Progenitor cell of endocrine pancreas (in vitro differentiated cells): ENCODE data around the gene TNFAIP8L2. TPM values are rescaled to one million over a fixed set of nuclear protein-coding genes. Genes with fewer than 3 reads are reported as not detected.

Experiments
- DNase-seq: peaks from one replicate; pipeline ENCODE4 v3.0.0; 2021; ENCODE audit warnings: low spot score; ENCODE audit not compliant: unreplicated experiment
- H3K27ac Mint-ChIP-seq: 2 replicates; pipeline ENCODE4 v1.8.0; 2021; ENCODE audit warnings: mild to moderate bottlenecking, moderate library complexity, mixed read lengths
- H3K27me3 Mint-ChIP-seq: 2 replicates; pipeline ENCODE4 v1.8.0; 2021; ENCODE audit warnings: mixed read lengths
- H3K36me3 Mint-ChIP-seq: 2 replicates; pipeline ENCODE4 v1.8.0; 2022; ENCODE audit warnings: mixed read lengths; ENCODE audit not compliant: insufficient read depth
- H3K4me1 Mint-ChIP-seq: 2 replicates; pipeline ENCODE4 v1.8.0; 2021; ENCODE audit warnings: low read depth, mixed read lengths
- H3K4me3 Mint-ChIP-seq: 2 replicates; pipeline ENCODE4 v1.8.0; 2021; ENCODE audit warnings: low read depth, mild to moderate bottlenecking, moderate library complexity, mixed read lengths
- H3K9me3 Mint-ChIP-seq: 2 replicates; pipeline ENCODE4 v1.8.0; 2021; ENCODE audit warnings: low read depth, mixed read lengths
- CTCF ChIP-seq: fragments of 200-600 bp; sonication (generic); IDR thresholded peaks from one replicate; pipeline ENCODE4 v1.5.0; 2021; ENCODE audit warnings: antibody characterized with exemption, mild to moderate bottlenecking; ENCODE audit not compliant: unreplicated experiment
- total RNA-seq: library from RNA; stranded (reverse); gene quantifications from 2 replicates; pipeline ENCODE4 v1.2.1, GENCODE V29; 2021

TNFAIP8L2 gene
- total RNA-seq, 1 donor from 2014 or later, result not detected

DNA sequence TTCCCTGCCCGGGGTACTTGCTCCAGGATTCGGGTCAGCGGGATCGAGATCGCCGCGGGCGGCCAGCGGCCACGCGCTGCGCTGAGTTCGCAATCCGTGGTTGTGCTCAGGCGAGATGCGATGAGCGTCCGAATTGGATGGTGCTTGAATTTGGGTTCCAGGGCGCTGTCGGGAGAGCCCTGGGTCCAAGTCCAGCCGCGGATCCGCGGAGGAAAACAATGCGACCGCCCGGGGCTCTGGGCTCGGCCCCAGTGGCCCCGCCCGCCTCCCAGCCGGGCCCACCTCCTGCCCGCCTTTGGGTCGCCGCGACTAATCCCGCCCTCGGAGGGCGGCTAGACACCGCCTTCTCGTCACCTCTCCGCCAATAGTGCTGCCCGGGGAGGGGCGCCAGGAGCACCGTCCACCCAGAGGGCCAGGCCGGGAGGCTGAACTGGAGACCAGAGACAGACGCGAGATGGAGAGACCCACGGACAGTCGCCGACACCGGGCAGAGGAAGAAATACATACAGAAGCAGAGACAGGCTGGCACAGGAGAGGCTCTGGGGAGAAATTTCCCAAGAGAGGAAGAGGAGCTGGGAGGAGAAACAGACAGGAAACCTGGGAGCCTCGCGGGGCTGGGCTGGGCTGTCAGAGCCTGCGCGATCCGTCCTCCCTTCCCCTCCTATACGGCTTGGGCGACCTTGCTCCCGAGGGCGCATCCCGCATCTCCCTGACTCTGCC is 9.9 kb upstream of the TNFAIP8L2 start, which contains the start of gene SEMA6C:
TSS of gene SEMA6C (minus strand) at position 220 of the 720 bp plus-strand sequence. CDS start 4,010 bp downstream, outside the sequence.
- peak; percentile 78 for DNase-seq
- Mint-ChIP-seq H3K27me3 (peaks cover 19% of the 10 kb centered on the region), H3K9me3 (no peaks in the 10 kb centered on the region), H3K27ac (peak within 1 kb of the TSS; percentile 78), H3K36me3 (peaks cover 2% of the 10 kb centered on the region), H3K4me1 (peaks cover 10% of the 10 kb centered on the region), H3K4me3 (peak within 1 kb of the TSS; percentile 91)
- no peak for TF ChIP-seq CTCF

- TF ChIP-seq CTCF, result no peak
- H3K9me3 Mint-ChIP-seq, result no peaks in the 10 kb centered on the region
- peak overlapping the region; percentile 91 for H3K4me3 Mint-ChIP-seq
- no peak overlapping the region for H3K27ac Mint-ChIP-seq
- H3K36me3 Mint-ChIP-seq, result peaks cover 2% of the 10 kb centered on the region
- DNase-seq, result no peak
- peaks cover 19% of the 10 kb centered on the region for H3K27me3 Mint-ChIP-seq
- H3K4me1 Mint-ChIP-seq, result peaks cover 10% of the 10 kb centered on the region
Measured at GRCh38 chr1:151147132-151147503, 9.3 kb upstream of the TNFAIP8L2 start.

- peaks cover 19% of the 10 kb centered on the region for H3K27me3 Mint-ChIP-seq
- DNase-seq, result no peak
- peaks cover 10% of the 10 kb centered on the region for H3K4me1 Mint-ChIP-seq
- H3K27ac Mint-ChIP-seq, result no peak overlapping the region
- H3K36me3 Mint-ChIP-seq, result peaks cover 2% of the 10 kb centered on the region
- no peak for TF ChIP-seq CTCF
- H3K4me3 Mint-ChIP-seq, result peak overlapping the region; percentile 91
- no peaks in the 10 kb centered on the region for H3K9me3 Mint-ChIP-seq
Measured at GRCh38 chr1:151147665-151148064, 8.8 kb upstream of the TNFAIP8L2 start.

- Mint-ChIP-seq H3K4me3 (no peak overlapping the region), H3K27me3 (no peaks in the 10 kb centered on the region), H3K36me3 (peaks cover 16% of the 10 kb centered on the region), H3K27ac (no peak overlapping the region), H3K9me3 (no peaks in the 10 kb centered on the region), H3K4me1 (no peaks in the 10 kb centered on the region)
- DNase-seq, result no peak
- no peak for TF ChIP-seq CTCF
Measured at GRCh38 chr1:151157067-151157531, 650 bp downstream of the TNFAIP8L2 start.

- Mint-ChIP-seq H3K4me3 (no peak overlapping the region), H3K4me1 (no peaks in the 10 kb centered on the region), H3K9me3 (no peaks in the 10 kb centered on the region), H3K27ac (no peak overlapping the region), H3K27me3 (no peaks in the 10 kb centered on the region), H3K36me3 (peaks cover 16% of the 10 kb centered on the region)
- DNase-seq, result no peak
- no peak for TF ChIP-seq CTCF
Measured at GRCh38 chr1:151158326-151158725, 1.9 kb downstream of the TNFAIP8L2 start.
